PC-3 (cell line): ENCODE measurements around the gene RXFP3. TPM values are rescaled to one million over a fixed set of nuclear protein-coding genes. Genes with fewer than 3 reads are reported as not detected.
A peak's percentile ranks its signal among the peaks of the same experiment; 100 is the strongest.

ENCODE experiments used
- ATAC-seq: fragments of 200-7000 bp; cut with Tn5 transposase; 2 replicates; pipeline ENCODE4 v1.9.1; 2020; ENCODE audit warnings: mild to moderate bottlenecking, moderate library complexity
- BruUV-seq: library from RNA; stranded (reverse); fragments of 400-500 nt; replicated peaks from 2 replicates; lab custom pipeline; 2021; lab: Mats Ljungman, UMichigan
- CTCF ChIA-PET: fragments of 300-600 bp; sonication (Branson Sonifier 250); formaldehyde crosslinking; loops from one replicate; lab custom pipeline; 2022; ENCODE audit warnings: antibody characterized with exemption; lab: Charles Lee
- POLR2A ChIA-PET: fragments of 300-600 bp; sonication (Branson Sonifier 250); formaldehyde crosslinking; loops from one replicate; lab custom pipeline; 2022; ENCODE audit warnings: antibody characterized with exemption; ENCODE audit not compliant: unreplicated experiment; lab: Charles Lee
- DNase-seq: peaks from one replicate; pipeline ENCODE4 v3.0.0-alpha.2; 2015
- H2AFZ ChIP-seq: fragments of 300-600 bp; sonication (generic); 2 replicates; pipeline ENCODE4 v1.6.0; 2016; ENCODE audit warnings: antibody characterized with exemption, low read length
- H3F3A ChIP-seq: fragments of 300-600 bp; sonication (generic); one replicate; pipeline ENCODE4 v1.6.0; 2017; ENCODE audit warnings: antibody characterized with exemption, low read length, control low read depth, mild to moderate bottlenecking; ENCODE audit not compliant: unreplicated experiment
- H3K27ac ChIP-seq: fragments of 300-600 bp; sonication (generic); 2 replicates; pipeline ENCODE4 v1.5.1; 2016; ENCODE audit warnings: mild to moderate bottlenecking, low read length
- H3K27me3 ChIP-seq: fragments of 300-600 bp; sonication (generic); 2 replicates; pipeline ENCODE4 v1.6.1; 2016; ENCODE audit warnings: low read length, mixed read lengths
- H3K36me3 ChIP-seq: fragments of 300-600 bp; sonication (generic); 2 replicates; pipeline ENCODE4 v1.6.1; 2016; ENCODE audit warnings: low read depth, mixed run types, low read length, mixed read lengths
- H3K4me1 ChIP-seq: fragments of 300-600 bp; sonication (generic); 2 replicates; pipeline ENCODE4 v1.5.1; 2016; ENCODE audit warnings: low read length; ENCODE audit not compliant: insufficient read depth
- H3K4me2 ChIP-seq: fragments of 300-600 bp; sonication (generic); 2 replicates; pipeline ENCODE4 v1.6.0; 2016; ENCODE audit warnings: low read length
- H3K4me3 ChIP-seq: fragments of 300-600 bp; sonication (generic); 2 replicates; pipeline ENCODE4 v1.5.1; 2016; ENCODE audit warnings: mild to moderate bottlenecking, low read length, mixed read lengths
- H3K79me2 ChIP-seq: fragments of 300-600 bp; sonication (generic); 2 replicates; pipeline ENCODE4 v1.6.1; 2017; ENCODE audit warnings: low read length, mixed read lengths
- H3K9ac ChIP-seq: fragments of 300-600 bp; sonication (generic); 2 replicates; pipeline ENCODE4 v1.6.0; 2016; ENCODE audit warnings: mild to moderate bottlenecking, low read length
- H3K9me2 ChIP-seq: fragments of 300-600 bp; sonication (generic); replicated peaks from 2 replicates; pipeline ENCODE4 v1.6.1; 2016; ENCODE audit warnings: mixed run types, low read length, mixed read lengths
- H3K9me3 ChIP-seq: fragments of 300-600 bp; sonication (generic); 2 replicates; pipeline ENCODE4 v1.6.1; 2016; ENCODE audit warnings: low read length, mixed read lengths
- H4K20me1 ChIP-seq: fragments of 300-600 bp; sonication (generic); 2 replicates; pipeline ENCODE4 v1.6.1; 2016; ENCODE audit warnings: low read length, mixed read lengths
- CTCF ChIP-seq: fragments of 300-600 bp; sonication (generic); conservative IDR thresholded peaks from 2 replicates; pipeline ENCODE4 v1.5.1; 2017; ENCODE audit warnings: antibody characterized with exemption, low read depth, mild to moderate bottlenecking, low read length
- EZH2 ChIP-seq: fragments of 300-600 bp; sonication (generic); IDR thresholded peaks from one replicate; pipeline ENCODE4 v1.6.1; 2017; ENCODE audit warnings: antibody characterized with exemption, mild to moderate bottlenecking, low read length; ENCODE audit not compliant: unreplicated experiment
- EZH2phosphoT487 ChIP-seq: fragments of 300-600 bp; sonication (generic); IDR thresholded peaks from 2 replicates; pipeline ENCODE4 v1.6.1; 2018; ENCODE audit warnings: mild to moderate bottlenecking, antibody characterized with exemption, low read length, borderline replicate concordance
- intact Hi-C: fragments of 100-400 bp; cut with micrococcal nuclease; formaldehyde crosslinking; loops from 2 replicates; pipeline ENCODE4 v1.9.0; 2023
- total RNA-seq: library from RNA; depleted of rRNA; stranded (reverse); fragments of >200 nt; gene quantifications from 2 replicates; pipeline ENCODE4 v1.2.3, GENCODE V29; 2014

The RXFP3 gene
- total RNA-seq, 1 experiment from 2014 or later, result not detected

GRCh38 chr5:33901156-33901555, 35.0 kb upstream of the RXFP3 start:
- DNase-seq, result no peak
- Histone ChIP-seq H3K27ac (no peak overlapping the region), H3K4me1 (peaks cover 5% of the 10 kb centered on the region; the same call in 1 of the 2 replicates), H3K4me2 (no peak overlapping the region), H3K4me3 (no peak overlapping the region), H3K79me2 (no peaks in the 10 kb centered on the region), H3K27me3 (no peaks in the 10 kb centered on the region), H3K9me2 (no peaks in the 10 kb centered on the region), H3K36me3 (no peaks in the 10 kb centered on the region), H4K20me1 (no peaks in the 10 kb centered on the region), H2AFZ (no peak overlapping the region), H3K9ac (no peak overlapping the region), H3F3A (no peaks in the 10 kb centered on the region), H3K9me3 (peaks cover 8% of the 10 kb centered on the region)
- no peak for ATAC-seq
- intact Hi-C loops, result no loop called here
- CTCF ChIA-PET, result no interaction called here
- BruUV-seq, result no TSS peak
- POLR2A ChIA-PET, result no interaction called here
- TF ChIP-seq EZH2phosphoT487 (no peak), EZH2 (no peak), CTCF (no peak)

GRCh38 chr5:33903118-33903517, 33.1 kb upstream of the RXFP3 start:
- ATAC-seq, result peak; percentile 61; the same call in 1 of the 2 replicates
- BruUV-seq, result no TSS peak

More at GRCh38 chr5:33903118-33903517, 33.1 kb upstream of the RXFP3 start:
- Histone ChIP-seq H3K27ac (no peak overlapping the region), H3K4me2 (no peak overlapping the region), H3K9me3 (peaks cover 20% of the 10 kb centered on the region), H3K79me2 (no peaks in the 10 kb centered on the region), H3K9me2 (no peaks in the 10 kb centered on the region), H4K20me1 (no peaks in the 10 kb centered on the region), H3K4me3 (no peak overlapping the region), H3K9ac (no peak overlapping the region), H3K4me1 (peaks cover 5% of the 10 kb centered on the region; the same call in 1 of the 2 replicates), H3K27me3 (no peaks in the 10 kb centered on the region), H3K36me3 (0 out of 2 replicates have a peak, but pooled peaks cover 3% of the 10 kb centered on the region), H2AFZ (no peak overlapping the region), H3F3A (no peaks in the 10 kb centered on the region)
- no peak for TF ChIP-seq CTCF
- TF ChIP-seq EZH2, result no peak
- TF ChIP-seq EZH2phosphoT487, result no peak
- ChIA-PET POLR2A (no interaction called here), CTCF (no interaction called here)
- DNase-seq, result peak; percentile 54
- intact Hi-C loops, result no loop called here
